Posterior vena cava (tissue), 2 donors: ENCODE results near the gene TPCN2. TPM values are rescaled to one million over a fixed set of nuclear protein-coding genes. Genes with fewer than 3 reads are reported as not detected.

Source experiments
- DNase-seq: peaks from one replicate; pipeline ENCODE4 v3.0.0-alpha.2; 2020; ENCODE audit warnings: low spot score
- intact Hi-C, 2 donors: fragments of 100-400 bp; cut with DNase I; formaldehyde crosslinking; loops; one replicate each; pipeline versions ENCODE4 v1.14.1 to v1.14.2; 2022 to 2023
- total RNA-seq, 2 donors: library from RNA; stranded (reverse); fragmentation: NEBNext Ultra II Directional; extraction: Animal tissue kit (Norgen Biotek cat#: 25700); gene quantifications; one replicate each; pipeline ENCODE4 v1.2.1, GENCODE V29; 2021
- donor health status: DM: yes; HTN: yes; CAD: no.
- donor health status: DM: yes; HTN: yes; CAD: no.

TPCN2 gene
- total RNA-seq, 2 donors from 2014 or later = 24.8 to 25.4 TPM

DNA sequence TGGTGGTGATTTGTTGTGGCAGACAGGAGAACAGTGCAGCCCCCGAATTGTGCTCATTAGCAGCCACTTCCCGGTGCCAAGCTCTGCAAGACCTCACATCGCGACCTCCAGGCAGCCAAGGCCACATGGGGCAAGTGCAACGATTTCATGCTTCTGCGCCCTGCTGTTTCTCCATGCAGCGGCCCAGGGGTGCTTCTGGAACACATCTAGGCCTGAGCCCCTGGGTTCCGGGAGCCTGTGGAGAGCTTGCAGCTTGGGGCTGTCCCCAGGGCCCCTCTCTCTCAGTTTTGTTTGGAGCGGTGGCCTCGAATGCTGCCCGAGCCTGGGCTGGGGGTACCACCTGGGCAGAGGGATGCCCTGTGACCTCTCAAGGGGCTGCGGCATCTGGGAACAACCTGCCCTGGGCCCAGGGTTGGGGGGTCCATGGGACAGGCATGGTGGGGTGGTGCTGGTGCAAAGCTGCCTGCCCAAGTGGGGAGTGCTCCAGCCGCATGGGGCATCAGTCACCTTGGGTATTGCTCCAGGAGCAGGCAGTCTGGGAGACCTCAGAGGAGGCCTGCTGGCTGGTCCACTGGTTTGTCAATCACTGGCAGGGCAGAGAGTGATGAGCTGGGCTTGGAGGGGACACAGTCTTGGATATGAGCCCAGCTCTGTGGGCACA is 51.9 kb downstream of the TPCN2 start:
- DNase-seq = no peak
- intact Hi-C loops = no loop called here

DNA sequence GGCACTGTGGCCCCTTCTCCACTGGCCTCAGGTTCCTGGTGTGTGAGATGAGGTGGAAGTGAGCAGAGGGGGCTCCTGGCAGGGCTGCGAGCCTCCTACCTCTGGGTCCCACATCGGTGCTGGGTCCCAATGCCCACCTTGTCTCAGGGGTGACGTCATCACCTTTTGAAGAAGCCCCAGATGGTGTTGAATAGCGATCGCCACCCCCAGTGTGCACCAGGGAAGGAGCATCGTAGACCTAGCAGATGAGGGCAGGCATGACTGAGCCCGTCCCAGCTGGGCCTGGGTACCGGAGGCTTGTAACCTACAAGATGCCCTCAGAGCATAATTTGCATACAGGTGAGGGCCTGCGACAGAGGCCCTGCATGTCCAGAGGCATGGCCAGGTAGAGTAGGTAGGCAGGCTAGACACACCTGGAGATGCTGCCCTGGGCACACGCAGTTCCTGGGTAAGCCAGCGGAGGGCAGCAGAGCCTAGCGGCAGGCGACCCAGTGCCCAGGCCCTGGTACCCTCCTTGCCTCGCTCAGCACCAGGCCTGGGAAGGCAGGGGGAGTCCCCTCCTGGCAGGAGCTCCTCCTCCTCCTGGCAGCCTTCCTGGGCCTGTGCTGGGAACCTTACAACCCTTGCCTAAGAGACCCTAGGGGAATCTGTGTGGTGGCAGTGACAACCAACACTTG is 52.5 kb downstream of the TPCN2 start:
- intact Hi-C loops = no loop called here
- DNase-seq = peak; percentile 90

DNA sequence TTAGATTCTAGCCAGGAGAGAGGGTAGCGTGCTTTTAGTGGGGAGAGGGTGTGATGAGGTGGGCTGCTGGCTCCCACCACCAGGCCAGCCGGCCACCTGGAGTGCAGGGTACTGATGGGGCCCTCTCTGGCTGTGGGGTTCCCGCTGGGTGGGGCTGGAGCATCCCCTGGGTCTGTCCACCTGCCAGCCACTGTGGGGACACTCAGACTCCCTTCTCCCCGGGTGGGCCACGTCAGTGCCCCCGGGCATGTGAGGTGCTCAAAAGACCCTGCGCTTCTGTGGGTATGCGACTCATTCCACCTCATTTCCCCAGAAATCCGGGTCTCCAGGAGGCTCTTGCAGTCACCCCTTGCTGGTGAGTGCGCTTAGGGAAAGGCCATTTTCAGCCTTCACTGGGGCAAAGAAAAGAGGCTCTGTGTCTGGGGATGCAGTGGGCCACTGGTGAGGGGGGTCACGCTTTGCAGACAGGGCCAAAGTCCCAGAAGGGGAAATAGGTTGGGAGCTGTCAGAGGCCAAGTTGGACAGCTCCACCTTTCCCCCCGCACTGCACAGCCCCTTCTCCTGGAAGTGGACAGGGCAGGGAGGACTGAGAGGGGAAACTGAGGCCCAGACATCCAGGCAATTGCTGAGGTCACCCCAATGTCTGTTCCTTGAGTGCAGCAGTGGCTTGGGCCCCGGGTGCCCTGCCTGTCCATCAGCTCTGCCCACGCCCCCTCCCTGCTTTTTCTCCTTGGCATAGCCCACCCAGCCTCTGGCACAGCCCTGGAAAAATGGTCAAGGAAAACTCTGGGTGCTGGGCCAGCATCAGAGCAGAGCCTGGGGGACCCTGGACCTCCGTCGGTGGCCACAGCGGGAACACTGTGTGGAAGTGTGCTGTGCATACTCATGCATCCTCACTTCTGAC is 53.3 kb downstream of the TPCN2 start:
- intact Hi-C loops = loop anchor here (2.0 kb wide), 2 partner anchors 539 to 541 kb away; partner anchors contain the start of gene CCND1 (in 1 of the 2)
- no peak for DNase-seq

- intact Hi-C loops = loop anchor here (2.0 kb wide), 2 partner anchors 538 to 540 kb away; partner anchors contain the start of gene CCND1 (in 1 of the 2)
- DNase-seq = no peak
These were observed 54.2 kb downstream of the TPCN2 start for GRCh38 chr11:69102732-69103615.

- intact Hi-C loops = no loop called here
- DNase-seq = no peak
These were observed 55.6 kb downstream of the TPCN2 start for GRCh38 chr11:69104212-69104855.

GRCh38 chr11:69104856-69105395 is 56.2 kb downstream of the TPCN2 start:
- no peak for DNase-seq
- intact Hi-C loops = loop anchor here in 1 of 2 donors (5.0 kb wide), 1 partner anchor 102 kb away; no protein-coding TSS in a partner anchor

DNA sequence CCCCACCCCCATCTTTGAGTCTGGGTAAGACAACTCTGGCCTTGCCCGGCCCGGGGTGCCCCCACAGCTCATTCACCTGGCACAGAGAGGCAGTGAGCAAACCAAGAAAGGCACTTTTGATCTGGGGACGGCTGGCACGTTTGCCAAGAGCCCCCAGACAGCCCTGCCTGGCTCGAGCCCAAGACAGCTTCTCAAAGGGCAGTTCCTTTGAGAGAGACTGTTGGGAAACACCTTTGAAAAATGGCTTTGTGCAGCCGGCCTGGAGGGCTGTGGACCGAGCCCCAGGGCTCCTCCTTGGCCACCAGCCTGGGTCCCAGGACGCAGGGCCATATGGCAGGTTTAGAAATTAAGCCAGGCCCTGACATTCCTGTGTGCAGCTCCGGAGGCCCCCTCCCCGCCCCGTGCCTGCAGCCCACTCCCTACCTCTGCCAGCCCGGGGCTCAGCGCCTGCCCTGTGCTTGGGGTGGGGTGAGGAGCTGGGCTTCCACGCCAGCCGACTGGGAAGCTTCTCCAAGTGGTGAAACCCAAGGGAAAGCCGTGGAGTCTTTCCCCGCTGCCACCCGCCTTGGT is 56.8 kb downstream of the TPCN2 start:
- intact Hi-C loops = loop anchor here (2.0 to 5.0 kb wide), 2 partner anchors 102 to 545 kb away; no protein-coding TSS in a partner anchor

GRCh38 chr11:69106031-69106811 is 57.5 kb downstream of the TPCN2 start:
- intact Hi-C loops = loop anchor here (2.0 to 5.0 kb wide), 2 partner anchors 101 to 545 kb away; no protein-coding TSS in a partner anchor
- no peak for DNase-seq

More for the DNA sequence above, 56.8 kb downstream of the TPCN2 start:
- DNase-seq = no peak

DNA sequence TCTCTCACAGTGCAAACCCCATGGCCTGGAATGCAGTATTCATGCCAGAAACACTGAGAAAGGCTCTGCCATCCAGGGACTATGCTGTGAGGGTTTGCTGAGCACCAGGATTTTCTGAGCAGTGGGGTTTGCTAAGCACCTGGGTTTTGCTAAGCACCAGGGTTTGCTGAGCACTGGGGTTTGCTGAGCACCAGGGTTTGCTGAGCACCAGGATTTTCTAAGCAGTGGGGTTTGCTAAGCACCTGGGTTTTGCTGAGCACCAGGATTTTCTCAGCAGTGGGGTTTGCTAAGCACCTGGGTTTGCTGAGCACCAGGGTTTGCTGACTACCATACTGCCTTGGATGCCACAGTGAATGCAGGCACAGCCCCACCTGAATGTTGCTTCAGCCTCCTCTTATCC is 58.7 kb downstream of the TPCN2 start:
- intact Hi-C loops = loop anchor here (2.0 to 5.0 kb wide), 2 partner anchors 100 to 543 kb away; no protein-coding TSS in a partner anchor
- DNase-seq = no peak

GRCh38 chr11:69108030-69108429 is 59.3 kb downstream of the TPCN2 start:
- DNase-seq = no peak
- intact Hi-C loops = loop anchor here in 1 of 2 donors (5.0 kb wide), 1 partner anchor 99 kb away; no protein-coding TSS in a partner anchor

GRCh38 chr11:69108559-69108958 is 59.8 kb downstream of the TPCN2 start:
- no peak for DNase-seq
- intact Hi-C loops = loop anchor here in 1 of 2 donors (5.0 kb wide), 1 partner anchor 99 kb away; no protein-coding TSS in a partner anchor

DNA sequence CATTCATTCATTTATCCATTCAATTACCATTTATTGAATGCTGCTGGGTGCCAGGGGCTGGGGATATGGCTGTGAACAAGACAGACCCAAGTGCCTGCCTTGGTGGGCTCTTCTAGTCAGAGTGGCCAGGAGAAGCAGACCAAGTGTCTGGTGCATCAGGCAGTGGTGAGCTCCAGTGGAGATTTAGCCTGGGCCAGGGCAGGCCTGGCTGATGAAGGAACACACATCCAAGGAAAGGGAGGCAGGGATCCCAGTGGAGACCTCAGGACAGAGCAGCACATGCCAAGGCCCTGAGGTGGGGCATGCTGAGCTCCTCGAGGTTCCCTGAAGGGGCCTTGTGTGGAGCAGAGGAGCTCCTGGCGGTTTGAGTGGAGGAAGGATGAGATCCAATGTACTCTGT is 60.4 kb downstream of the TPCN2 start:
- DNase-seq = no peak
- intact Hi-C loops = loop anchor here in 1 of 2 donors (5.0 kb wide), 1 partner anchor 98 kb away; no protein-coding TSS in a partner anchor

DNA sequence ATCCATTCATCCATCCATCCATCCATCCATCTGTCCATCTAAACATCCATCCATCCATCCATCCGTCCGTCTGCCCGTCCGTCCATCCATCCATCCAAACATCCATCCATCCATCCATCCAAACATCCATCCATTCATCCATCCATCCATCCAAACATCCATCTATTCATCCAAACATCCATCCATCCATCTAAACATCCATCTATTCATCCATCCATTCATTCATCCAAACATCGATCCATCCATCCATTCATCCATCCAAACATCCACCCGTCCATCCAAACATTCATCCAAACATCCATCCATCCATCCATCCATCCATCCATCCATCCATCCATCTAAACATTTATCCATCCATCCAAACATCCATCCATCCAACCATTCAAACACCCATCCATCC is 61.7 kb downstream of the TPCN2 start:
- DNase-seq = no peak
- intact Hi-C loops = loop anchor here in 1 of 2 donors (2.0 kb wide), 1 partner anchor 698 kb away; no protein-coding TSS in a partner anchor

DNA sequence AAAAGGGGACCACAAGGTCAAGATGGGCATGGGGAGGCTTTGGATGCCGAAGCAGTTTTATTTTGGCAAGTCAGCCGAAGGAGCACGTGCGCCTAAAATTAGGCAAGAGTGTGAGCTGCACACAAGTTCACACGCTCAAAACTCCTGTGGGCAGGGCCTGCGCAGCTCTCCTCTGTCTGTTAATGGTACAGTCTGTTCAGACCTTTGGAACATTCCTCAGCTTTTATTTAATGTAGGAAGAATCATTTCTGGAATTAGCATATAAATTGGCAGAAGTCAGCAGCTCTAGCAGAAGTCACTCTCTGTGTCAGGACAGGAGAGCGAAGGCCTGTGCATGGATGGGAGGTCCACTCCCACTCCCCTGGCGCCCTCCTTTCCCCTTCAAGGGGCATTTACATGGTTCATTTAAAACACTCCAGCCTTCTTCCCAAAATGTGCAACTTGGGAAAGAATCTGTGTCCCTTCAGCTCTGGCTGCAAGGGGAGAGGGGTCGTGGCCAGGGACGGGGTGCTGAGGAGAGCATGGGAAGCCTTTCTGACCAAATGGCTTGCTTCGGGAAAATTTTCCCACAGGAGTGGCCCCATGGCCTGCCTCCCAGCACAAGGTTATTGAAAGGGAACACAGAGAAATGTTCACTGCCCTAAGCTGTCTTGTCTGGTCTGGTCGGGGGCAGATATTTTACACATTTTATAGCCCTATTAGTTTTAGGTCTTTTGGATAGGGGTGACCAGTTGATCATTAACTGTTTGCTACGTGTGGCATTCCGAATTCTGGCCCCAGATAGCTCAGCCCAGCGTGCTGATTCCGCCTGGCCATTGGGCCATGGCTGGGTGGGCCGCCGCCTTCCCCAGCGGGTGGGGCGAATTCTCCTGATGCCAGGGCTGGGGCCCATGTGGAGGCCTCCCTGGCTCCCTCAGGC is 63.2 kb downstream of the TPCN2 start:
- intact Hi-C loops = loop anchor here in 1 of 2 donors (2.0 kb wide), 1 partner anchor 697 kb away; no protein-coding TSS in a partner anchor
- no peak for DNase-seq

GRCh38 chr11:69113226-69113625 is 64.5 kb downstream of the TPCN2 start:
- no peak for DNase-seq
- intact Hi-C loops = no loop called here
